AG08395 (cell line): ENCODE measurements around the gene AKR1C2.
"Not testable (repeated sequence)": the region's sequence is repeated elsewhere in the genome, so short reads cannot be mapped to it uniquely, and the experiment has no call there.

ENCODE experiments used
- DNase-seq: peaks from one replicate; pipeline ENCODE4 v3.0.0; 2012; ENCODE audit warnings: mixed read lengths, low spot score

The AKR1C2 gene

DNA sequence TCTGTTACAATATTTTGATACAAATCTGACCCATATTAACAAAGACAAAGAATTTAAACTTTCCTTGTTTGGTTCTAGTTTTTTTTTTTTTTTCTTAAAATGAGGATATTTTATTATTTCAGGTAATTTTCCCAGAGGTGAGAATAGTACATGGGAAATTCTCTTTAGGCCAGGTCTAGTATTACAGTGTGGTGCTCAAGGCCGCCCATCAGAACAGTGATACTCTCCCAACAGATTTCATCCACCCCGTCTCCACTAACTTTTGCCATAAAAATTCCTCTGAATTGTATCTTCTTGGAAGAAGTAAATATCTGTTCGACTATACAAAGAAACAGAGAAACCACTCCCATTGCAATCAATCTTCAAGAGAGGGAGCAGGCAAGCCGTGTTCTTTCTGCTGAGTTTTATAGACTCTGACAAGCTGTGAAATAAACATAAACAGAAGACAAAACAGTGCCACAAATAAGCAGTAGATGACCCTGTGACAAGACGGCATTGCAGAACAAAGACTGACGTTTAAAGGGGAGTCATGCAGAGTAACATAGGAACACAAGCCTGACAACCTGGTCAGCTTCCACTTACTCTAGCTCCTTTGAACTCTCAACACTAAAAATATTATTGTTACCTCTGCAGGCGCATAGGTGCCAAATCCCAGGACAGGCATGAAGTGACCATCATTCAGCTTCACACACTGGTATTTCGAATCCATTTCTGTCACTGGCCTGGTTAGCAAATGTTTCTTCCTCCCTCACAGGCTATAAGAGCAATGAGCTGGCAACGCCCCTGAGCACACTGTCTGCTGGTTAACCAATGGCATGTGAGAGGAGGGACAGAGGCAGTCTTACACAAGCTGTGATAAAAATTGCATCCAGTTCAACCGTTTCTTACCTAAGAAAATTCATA, at the start of gene AKR1C2:
Gene AKR1C2 (minus strand): TSS at position 731 of the 903 bp plus-strand sequence. CDS start 22 bp downstream, at position 709.
- DNase-seq, result not testable (repeated sequence)

DNA sequence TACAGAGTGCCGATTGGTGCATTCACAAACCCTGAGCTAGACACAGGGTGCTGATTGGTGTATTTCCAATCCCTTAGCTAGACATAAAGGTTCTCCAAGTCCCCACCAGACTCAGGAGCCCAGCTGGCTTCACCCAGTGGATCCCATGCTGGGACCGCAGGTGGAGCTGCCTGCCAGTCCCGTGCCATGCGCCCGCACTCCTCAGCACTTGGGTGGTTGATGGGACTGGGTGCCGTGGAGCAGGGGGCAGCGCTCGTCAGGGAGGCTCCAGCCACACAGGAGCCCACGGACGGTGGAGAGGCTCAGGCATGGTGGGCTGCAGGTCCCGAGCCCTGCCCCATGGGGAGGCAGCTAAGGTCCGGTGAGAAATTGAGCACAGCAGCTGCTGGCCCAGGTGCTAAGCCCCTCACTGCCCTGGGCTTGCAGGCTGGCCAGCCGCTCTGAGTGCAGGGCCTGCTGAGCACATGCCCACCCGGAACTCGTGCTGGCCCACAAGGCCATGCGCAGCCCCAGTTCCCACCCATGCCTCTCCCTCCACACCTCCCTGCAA, 49.4 kb upstream of the AKR1C2 start:
- DNase-seq, result not testable (repeated sequence)

DNA sequence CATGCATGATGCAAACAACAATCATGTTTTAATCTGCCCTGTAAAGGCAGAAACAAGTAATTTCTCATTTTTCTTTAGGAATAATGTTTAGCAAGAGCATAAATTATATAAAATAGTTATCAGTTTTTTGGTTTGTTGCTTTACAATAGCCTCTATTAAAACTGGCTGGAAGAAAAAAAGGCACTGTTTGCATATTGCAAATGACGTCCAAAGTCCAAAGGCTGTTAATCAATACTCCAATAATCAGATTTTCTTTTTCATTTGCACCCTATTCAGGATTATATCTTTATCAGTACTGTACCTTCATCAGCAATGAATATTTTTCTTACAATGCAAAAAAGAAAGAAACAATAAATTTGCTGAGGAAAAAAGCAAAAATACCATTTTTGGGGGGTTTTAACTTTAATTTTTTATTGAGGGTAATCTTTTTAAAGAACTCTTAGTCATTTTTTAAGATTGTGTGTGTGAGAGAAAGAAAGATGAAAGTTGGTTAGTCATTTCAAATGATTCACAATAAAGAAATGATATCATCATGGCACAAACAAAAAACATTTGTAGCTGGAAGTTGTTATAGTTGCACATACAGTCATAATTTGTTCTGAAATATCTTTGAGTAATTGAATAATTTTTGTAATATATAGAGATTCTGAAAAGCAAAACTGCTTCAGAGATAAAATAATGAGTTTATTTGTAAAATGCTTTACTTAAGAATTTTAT, 44.4 kb upstream of the AKR1C2 start:
- peak; percentile 76 for DNase-seq

DNA sequence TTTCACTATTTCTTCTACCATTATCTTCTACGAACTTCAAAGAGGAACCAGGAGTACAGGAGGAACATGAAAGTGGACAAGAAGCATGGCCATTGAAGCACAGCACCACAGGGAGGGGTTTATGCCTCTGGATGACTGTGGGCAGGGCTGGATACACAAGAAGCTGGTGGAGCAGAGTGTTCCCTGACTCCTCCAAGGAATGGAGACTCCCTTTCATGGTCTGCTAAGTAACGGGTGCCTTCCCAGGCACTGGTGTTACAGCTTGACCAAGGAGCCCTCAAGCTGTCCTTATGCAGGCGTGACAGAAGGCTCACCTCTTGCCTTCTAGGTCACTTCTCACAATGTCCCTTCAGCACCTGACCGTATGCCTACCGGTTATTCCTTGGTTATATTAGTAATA, 43.4 kb upstream of the AKR1C2 start:
- DNase-seq, result not testable (repeated sequence)

DNA sequence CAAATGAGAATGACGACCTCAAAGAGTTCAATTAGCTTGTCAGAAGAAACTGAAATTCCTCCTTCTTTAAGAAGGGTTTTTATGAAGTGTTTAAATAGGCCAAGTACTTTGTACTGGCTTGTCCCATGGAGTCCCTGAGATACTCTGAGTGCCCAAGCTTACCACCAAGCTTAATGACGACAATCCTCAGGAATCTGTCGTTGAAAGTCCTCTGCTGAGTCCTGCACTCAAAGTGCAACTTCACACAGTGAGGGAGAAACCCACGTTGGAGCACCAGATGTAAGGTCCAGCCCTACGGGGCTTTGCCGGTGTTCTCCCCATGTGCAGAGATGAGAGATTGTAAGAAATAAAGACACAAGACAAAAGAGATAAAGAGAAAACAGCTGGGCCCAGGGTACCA, 42.8 kb upstream of the AKR1C2 start:
- no peak for DNase-seq

GRCh38 chr10:5045095-5045494, 41.4 kb upstream of the AKR1C2 start:
- DNase-seq, result no peak

DNA sequence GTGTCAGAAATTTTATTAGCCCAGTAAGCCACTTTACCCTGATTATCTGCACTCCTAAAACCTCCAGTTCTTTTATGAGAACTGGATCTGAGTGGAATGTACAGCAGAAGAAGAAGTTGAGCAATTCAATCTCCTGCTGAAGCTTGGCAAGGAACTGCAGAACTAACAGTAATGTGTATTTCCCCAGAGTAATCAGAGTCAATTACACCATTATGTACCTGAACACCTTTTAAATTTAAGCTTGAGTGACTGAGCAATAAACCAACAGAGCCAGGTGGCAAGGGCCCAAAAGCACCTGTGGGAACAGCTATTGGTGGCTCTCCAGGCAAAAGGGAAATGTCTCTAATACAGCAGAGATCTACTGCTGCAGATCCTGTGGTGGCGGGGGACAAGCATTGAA, 40.1 kb upstream of the AKR1C2 start:
- DNase-seq, result peak; percentile 12

DNA sequence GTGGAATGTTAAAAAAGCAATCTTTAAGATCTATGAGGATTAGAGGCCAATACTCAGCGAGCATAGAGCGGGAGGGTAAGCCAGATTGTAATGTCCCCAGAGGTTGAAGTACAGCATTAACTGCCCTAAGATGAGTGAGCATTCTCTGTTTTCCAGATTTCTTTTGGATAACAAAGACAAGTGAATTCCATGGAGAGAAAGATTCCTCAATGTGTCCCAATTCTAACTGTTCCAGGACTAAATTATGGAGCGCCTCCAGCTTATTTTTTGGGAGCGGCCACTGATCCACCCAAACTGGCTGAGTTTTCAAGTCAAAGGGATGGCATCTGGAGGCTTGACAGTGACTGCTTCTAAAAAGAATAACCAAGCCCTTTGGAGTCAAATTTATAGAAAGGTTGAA, 39.3 kb upstream of the AKR1C2 start:
- DNase-seq, result no peak

- no peak for DNase-seq
Measured at GRCh38 chr10:5041471-5042023, 37.9 kb upstream of the AKR1C2 start.

- no peak for DNase-seq
Measured at GRCh38 chr10:5040781-5041470, 37.3 kb upstream of the AKR1C2 start.

DNA sequence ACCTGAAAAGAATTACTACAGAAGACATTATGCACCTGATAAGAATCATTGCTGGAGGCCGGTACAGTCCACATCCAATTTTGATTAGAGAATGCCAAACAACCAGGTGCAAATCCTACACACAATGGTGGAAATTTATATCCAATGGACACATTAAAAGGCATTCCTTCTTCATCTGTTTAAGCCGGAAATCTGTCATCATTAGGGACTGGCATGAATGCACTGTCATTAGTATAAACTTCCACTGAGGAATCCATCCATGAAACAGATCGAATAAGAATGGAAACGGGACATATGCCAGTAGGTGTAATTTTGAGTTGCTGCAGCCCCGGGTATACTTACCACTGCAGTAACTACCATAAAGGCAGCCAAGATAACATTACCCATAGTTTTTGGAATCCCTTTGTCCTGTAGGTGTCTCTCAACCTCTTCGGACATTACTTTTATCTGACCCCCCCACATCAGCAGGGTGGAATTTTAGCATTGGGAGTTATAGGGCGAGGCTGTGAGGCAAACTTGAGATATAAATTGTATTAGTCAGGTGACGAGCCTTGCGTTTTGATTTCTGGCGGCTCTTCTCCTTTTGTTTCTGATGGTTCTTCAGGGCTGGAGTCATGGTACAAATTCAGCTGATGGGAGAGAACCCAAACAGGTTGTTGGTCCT, 36.5 kb upstream of the AKR1C2 start:
- no peak for DNase-seq

- DNase-seq, result peak; percentile 50
Measured at GRCh38 chr10:5038733-5039132, 35.1 kb upstream of the AKR1C2 start.

- DNase-seq, result no peak
Measured at GRCh38 chr10:5038101-5038500, 34.4 kb upstream of the AKR1C2 start.

DNA sequence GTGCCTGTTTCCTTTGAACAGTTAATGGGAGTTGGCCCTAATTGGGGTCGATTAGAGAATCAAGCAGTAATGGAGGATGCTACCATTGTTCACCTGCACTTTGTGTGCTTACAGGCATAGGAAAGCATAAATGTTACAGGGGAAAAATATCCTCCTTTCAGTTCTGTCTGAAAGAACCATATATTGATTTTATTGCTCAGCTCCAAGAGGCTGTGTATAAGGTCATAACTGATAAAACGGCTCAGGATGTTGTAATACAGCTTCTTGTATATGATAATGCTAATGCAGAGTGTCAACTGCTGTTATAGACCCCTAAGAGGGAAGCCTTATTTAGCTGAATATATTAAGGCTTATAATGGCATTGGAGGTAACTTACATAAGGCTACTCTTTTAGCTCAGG, 32.9 kb upstream of the AKR1C2 start:
- DNase-seq, result no peak

GRCh38 chr10:5035356-5035755, 31.7 kb upstream of the AKR1C2 start:
- no peak for DNase-seq

DNA sequence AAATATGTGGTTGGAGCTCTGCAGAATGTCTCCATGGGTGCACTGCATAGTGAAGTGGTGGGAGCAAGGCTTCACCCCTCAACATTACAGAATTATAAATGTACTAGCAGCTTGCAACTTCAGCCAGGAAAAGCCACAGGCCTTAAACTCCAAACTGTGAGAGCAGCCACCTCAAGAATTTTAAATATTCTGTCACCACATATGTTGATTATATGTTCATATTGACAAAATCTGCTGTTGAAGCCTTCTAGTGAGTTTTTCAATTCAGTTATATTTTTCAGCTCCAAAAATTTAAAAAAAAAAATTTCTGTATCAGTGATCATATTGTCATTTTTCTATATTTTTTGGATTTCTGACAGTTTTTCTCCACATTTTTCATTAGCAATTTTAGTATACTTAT, 30.9 kb upstream of the AKR1C2 start:
- DNase-seq, result no peak

DNA sequence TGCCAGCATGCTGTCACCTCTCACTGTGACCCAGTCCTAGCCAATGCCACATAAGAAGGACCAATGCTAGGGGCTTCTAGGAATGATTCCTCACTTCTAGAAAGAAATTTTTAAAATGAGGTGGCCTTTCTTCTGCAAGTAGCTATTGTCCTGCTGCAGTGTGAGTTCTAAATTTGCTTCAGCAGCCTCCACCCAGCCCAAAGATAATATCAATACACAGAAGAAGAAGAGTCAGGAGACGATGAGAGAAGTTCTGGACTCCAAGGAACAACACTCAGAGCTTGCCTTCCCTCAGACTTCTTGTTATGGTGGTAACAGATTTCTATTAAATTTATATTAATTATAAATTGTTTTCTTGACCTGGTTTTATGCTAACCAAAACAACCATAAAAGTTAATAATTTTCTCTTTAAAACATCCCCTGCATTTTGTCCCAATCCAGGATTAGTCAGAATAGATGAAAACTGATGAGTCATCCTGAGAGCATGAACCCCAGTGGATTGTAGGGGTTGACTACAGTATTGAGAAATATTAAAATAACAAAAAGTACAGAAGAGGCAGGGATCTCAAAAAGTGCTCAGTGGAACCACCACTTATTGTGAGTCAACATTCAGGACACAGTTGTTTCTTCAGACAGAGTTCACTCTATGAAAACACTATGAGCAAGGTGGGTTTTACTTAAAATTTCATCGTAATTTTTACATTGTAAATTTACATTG, 29.6 kb upstream of the AKR1C2 start:
- peak; percentile 88 for DNase-seq

DNA sequence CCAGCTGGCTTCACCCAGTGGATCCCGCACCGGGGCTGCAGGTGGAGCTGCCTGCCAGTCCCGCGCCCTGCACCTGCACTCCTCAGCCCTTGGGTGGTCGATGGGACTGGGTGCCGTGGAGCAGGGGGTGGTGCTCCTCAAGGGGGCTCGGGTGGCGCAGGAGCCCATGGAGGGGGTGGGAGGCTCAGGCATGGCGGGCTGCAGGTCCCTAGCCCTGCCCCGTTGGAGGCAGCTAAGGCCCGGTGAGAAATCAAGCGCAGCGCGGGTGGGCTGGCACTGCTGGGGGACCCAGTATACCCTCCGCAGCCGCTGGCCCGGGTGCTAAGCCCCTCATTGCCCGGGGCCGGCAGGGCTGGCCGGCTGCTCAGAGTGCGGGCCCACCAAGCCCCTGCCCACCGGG, 28.8 kb upstream of the AKR1C2 start:
- not testable (repeated sequence) for DNase-seq

- not testable (repeated sequence) for DNase-seq
Measured at GRCh38 chr10:5031588-5031987, 27.9 kb upstream of the AKR1C2 start.

GRCh38 chr10:5030989-5031388, 27.3 kb upstream of the AKR1C2 start:
- DNase-seq, result no peak

- DNase-seq, result not testable (repeated sequence)
Measured at GRCh38 chr10:5025461-5025881, 21.8 kb upstream of the AKR1C2 start.
